ENCODE measurements around the gene RNF123.

DNA sequence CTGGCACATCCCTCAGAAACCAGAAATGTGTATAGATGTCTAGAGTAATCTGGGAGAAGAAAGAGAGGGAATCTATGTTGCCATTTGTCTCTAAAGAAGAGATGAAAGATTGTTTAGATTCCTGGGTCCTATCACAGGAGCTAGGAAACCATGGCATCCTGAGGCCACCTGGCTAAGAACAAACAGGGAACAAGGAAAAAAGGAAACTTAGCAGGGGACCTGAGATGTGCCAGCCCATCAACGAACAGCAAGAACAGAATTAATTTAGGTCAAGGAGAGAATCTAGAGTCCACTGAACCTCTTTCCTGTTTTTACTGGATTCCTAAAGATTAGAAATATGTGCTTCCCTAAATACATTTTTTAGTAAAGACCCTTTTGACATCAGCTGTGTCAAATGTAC is 66.7 kb downstream of the RNF123 start:
- TF ChIP-seq CTCF (IDR thresholded peaks at IDR 0.05; ENCODE audit: poor library complexity) (no peak), EZH2 (IDR thresholded peaks at IDR 0.05; ENCODE audit: borderline replicate concordance) (no peak)
